ENCODE measurements around the gene PTPRJ. TPM values are rescaled to one million over a fixed set of nuclear protein-coding genes. Genes with fewer than 3 reads are reported as not detected.
"Not testable (repeated sequence)": the region's sequence is repeated elsewhere in the genome, so short reads cannot be mapped to it uniquely, and the experiment has no call there.

Gene PTPRJ
- 1 to 10 TPM; 6.7 TPM for total RNA-seq
- long read RNA-seq, result 0 reads

GRCh38 chr11:47980088-47980906, at the start of gene PTPRJ:
PTPRJ (plus strand) TSS chr11:47980559; CDS start chr11:47980913, 354 bp downstream.
- peak; percentile 63 to 75 for ATAC-seq
- intact Hi-C loops (cut with DNase I), result no loop called here
- peak; percentile 55 for DNase-seq

- ATAC-seq (no peak), DNase-seq (no peak)
- intact Hi-C loops (cut with DNase I), result no loop called here
Observed at GRCh38 chr11:47932544-47932943, 47.8 kb upstream of the PTPRJ start.

- intact Hi-C loops (cut with DNase I), result loop anchor here in 1 of 2 donors (1.0 kb wide), 1 partner anchor 177 kb away; no protein-coding TSS in a partner anchor
- not testable (repeated sequence) for DNase-seq, ATAC-seq
Observed at GRCh38 chr11:47933797-47934196, 46.6 kb upstream of the PTPRJ start.

- ATAC-seq (no peak), DNase-seq (no peak)
- intact Hi-C loops (cut with DNase I), result loop anchor here in 1 of 2 donors (5.0 kb wide), 1 partner anchor 168 kb away; no protein-coding TSS in a partner anchor
Observed at GRCh38 chr11:47938791-47939560, 41.4 kb upstream of the PTPRJ start.

- intact Hi-C loops (cut with DNase I), result no loop called here
- ATAC-seq (no peak), DNase-seq (no peak)
Observed at GRCh38 chr11:47940904-47941649, 39.3 kb upstream of the PTPRJ start.

GRCh38 chr11:47941907-47942558, 38.3 kb upstream of the PTPRJ start:
- DNase-seq, result no peak
- intact Hi-C loops (cut with DNase I), result no loop called here
- peak; percentile 50 to 58 for ATAC-seq

- intact Hi-C loops (cut with DNase I), result no loop called here
- DNase-seq (peak; percentile 23), ATAC-seq (no peak)
Observed at GRCh38 chr11:47943721-47944586, 36.4 kb upstream of the PTPRJ start.

GRCh38 chr11:47944632-47945031, 35.7 kb upstream of the PTPRJ start:
- DNase-seq, result no peak
- no peak for ATAC-seq
- intact Hi-C loops (cut with DNase I), result no loop called here

- DNase-seq (peak; percentile 85), ATAC-seq (peak; percentile 82 to 97)
- intact Hi-C loops (cut with DNase I), result no loop called here
Observed at GRCh38 chr11:47946682-47947559, 33.4 kb upstream of the PTPRJ start.

GRCh38 chr11:47948137-47948536, 32.2 kb upstream of the PTPRJ start:
- intact Hi-C loops (cut with DNase I), result no loop called here
- DNase-seq, result no peak
- ATAC-seq, result peak in 1 of 2 donors; percentile 55

- ATAC-seq; intact Hi-C loops (cut with DNase I); DNase-seq: not testable (repeated sequence)
Observed at GRCh38 chr11:47949001-47949675, 31.2 kb upstream of the PTPRJ start.

- DNase-seq (peak; percentile 35), ATAC-seq (peak in 1 of 2 donors; percentile 20)
- intact Hi-C loops (cut with DNase I), result no loop called here
Observed at GRCh38 chr11:47950396-47950795, 30.0 kb upstream of the PTPRJ start.

GRCh38 chr11:47951504-47951903, 28.9 kb upstream of the PTPRJ start:
- intact Hi-C loops (cut with DNase I); ATAC-seq; DNase-seq: not testable (repeated sequence)

GRCh38 chr11:47955061-47955755, 25.2 kb upstream of the PTPRJ start:
- ATAC-seq (no peak), DNase-seq (no peak)
- intact Hi-C loops (cut with DNase I), result no loop called here

- ATAC-seq, result no peak
- no peak for DNase-seq
- intact Hi-C loops (cut with DNase I), result no loop called here
Observed at GRCh38 chr11:47960015-47960414, 20.3 kb upstream of the PTPRJ start.

- no peak for ATAC-seq
- no peak for DNase-seq
- intact Hi-C loops (cut with DNase I), result no loop called here
Observed at GRCh38 chr11:47961383-47961782, 19.0 kb upstream of the PTPRJ start.

All from left cardiac atrium (tissue), 4 donors.